GM12801 (cell line): ENCODE measurements around the gene COA8.

ENCODE experiments used
- CTCF ChIP-seq: IDR thresholded peaks from one replicate; pipeline ENCODE4 v1.5.1; 2011; ENCODE audit warnings: control low read depth; ENCODE audit not compliant: insufficient read length; ENCODE audit errors: extremely low read depth

Gene COA8

GRCh38 chr14:103522649-103523574 is 39.8 kb upstream of the COA8 start, which contains the start of gene CKB:
Gene CKB, minus strand, starts transcription at chr14:103522830. Its CDS starts 337 bp downstream, at chr14:103522493.
- TF ChIP-seq CTCF = no peak

- no peak for TF ChIP-seq CTCF
These were observed 39.2 kb upstream of the COA8 start for GRCh38 chr14:103523575-103523954.

DNA sequence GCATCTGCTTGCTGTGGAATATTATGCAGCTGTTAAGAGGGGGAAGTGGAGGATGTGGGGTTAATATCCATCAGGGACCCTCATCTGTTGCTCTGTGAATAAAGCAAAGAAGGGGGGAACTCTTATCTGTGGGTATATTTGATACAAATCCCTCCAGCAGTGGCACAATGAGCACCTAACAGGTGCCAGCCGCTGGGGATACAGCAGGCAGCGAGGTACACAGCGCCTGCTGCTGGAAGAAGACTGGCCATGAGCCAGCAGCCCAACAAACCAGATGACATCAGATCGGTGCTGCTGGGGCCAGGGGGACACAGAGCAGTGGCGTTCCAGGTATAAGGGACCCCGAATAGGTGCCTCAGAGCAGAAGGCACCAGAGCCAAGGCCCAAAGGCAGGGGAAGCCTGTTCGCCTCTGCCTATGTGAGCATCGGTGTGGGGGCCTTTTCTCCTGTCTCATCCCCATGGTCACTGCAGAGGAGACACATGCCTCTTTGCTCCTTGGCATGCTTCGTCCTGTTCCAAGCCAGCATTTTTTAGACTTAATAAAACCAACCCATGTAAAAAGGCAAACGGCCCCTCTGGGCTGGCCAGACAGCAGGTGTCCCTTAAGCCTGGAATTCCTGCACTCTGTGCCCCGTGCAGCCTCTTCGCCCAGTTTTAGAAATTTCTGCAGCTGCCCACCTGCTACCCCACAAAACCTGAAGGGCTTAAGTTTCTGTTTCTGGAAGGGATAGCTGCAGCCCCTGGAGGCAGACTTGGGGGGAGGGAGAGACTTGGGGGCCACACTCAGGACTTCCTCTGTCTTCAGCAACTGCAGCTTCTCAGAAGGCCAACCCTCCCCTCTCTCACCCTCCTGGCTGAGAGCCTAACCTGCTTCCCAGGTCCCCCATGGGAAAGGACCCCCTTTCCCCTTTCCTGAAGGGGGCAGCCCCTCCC is 38.5 kb upstream of the COA8 start:
- no peak for TF ChIP-seq CTCF

GRCh38 chr14:103526247-103526913 is 36.4 kb upstream of the COA8 start:
- TF ChIP-seq CTCF = no peak

DNA sequence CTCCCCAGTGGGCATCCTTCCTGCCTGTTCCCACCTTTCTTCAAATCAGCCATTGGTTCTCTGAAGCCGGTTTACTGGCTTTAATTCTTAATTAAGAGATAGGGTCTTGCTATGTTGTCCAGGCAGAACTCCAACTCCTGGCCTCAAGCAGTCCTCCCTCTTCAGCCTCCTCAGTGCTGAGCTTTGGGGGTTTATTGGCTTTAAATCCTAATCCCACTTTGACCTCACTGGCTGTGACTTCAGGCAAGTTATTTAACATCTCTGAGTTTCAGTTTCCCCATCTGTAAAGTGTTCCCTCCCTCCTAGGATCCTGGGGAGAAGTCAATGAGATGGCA is 35.9 kb upstream of the COA8 start:
- no peak for TF ChIP-seq CTCF

- TF ChIP-seq CTCF = no peak
These were observed 35.2 kb upstream of the COA8 start for GRCh38 chr14:103527408-103528145.
